ENCODE measurements around the gene EHD1.

EHD1 gene

GRCh38 chr11:64923944-64924909, 45.8 kb upstream of the EHD1 start, which contains the start of gene PPP2R5B:
Gene PPP2R5B (plus strand): TSS chr11:64924689. CDS start chr11:64925735, 1,046 bp downstream.
- H3K9me3 ChIP-seq (ENCODE audit: severe bottlenecking) = no peaks in the 10 kb centered on the region
- DNase-seq (ENCODE audit: low spot score) (peak; percentile 91), ATAC-seq (ENCODE audit: low read depth) (peak; percentile 92)
- 0 out of 2 replicates have a peak, but pooled peaks cover 5% of the 10 kb centered on the region for H3K36me3 ChIP-seq (ENCODE audit: low read depth)
- peak within 1 kb of the TSS; percentile 60 for H3K27ac ChIP-seq (ENCODE audit: poor library complexity, severe bottlenecking)
- no peaks in the 10 kb centered on the region for H3K27me3 ChIP-seq (ENCODE audit: insufficient read depth, poor library complexity, severe bottlenecking)
- TF ChIP-seq CTCF (IDR thresholded peaks at IDR 0.05; ENCODE audit: poor library complexity, severe bottlenecking) = no peak
- peaks cover 3% of the 10 kb centered on the region for H3K4me1 ChIP-seq (ENCODE audit: insufficient read depth, poor library complexity, severe bottlenecking)
- H3K4me3 ChIP-seq (ENCODE audit: severe bottlenecking) = peak within 1 kb of the TSS; percentile 87

- Histone ChIP-seq H3K27ac (ENCODE audit: poor library complexity, severe bottlenecking) (no peak overlapping the region), H3K9me3 (ENCODE audit: severe bottlenecking) (no peaks in the 10 kb centered on the region), H3K36me3 (ENCODE audit: low read depth) (0 out of 2 replicates have a peak, but pooled peaks cover under 1% of the 10 kb centered on the region), H3K27me3 (ENCODE audit: insufficient read depth, poor library complexity, severe bottlenecking) (no peaks in the 10 kb centered on the region), H3K4me3 (ENCODE audit: severe bottlenecking) (no peak overlapping the region), H3K4me1 (ENCODE audit: insufficient read depth, poor library complexity, severe bottlenecking) (peaks cover 3% of the 10 kb centered on the region)
- TF ChIP-seq CTCF (IDR thresholded peaks at IDR 0.05; ENCODE audit: poor library complexity, severe bottlenecking) = no peak
- DNase-seq (ENCODE audit: low spot score) = no peak
- no peak for ATAC-seq (ENCODE audit: low read depth)
These were observed 44.8 kb upstream of the EHD1 start for GRCh38 chr11:64923151-64923661.

GRCh38 chr11:64921384-64921783, 43.0 kb upstream of the EHD1 start:
- H3K27me3 ChIP-seq (ENCODE audit: insufficient read depth, poor library complexity, severe bottlenecking) = no peaks in the 10 kb centered on the region
- ATAC-seq (ENCODE audit: low read depth) = no peak

GRCh38 chr11:64920124-64920523, 41.7 kb upstream of the EHD1 start:
- no peak overlapping the region for H3K27ac ChIP-seq (ENCODE audit: poor library complexity, severe bottlenecking)
- DNase-seq (ENCODE audit: low spot score) (no peak), ATAC-seq (ENCODE audit: low read depth) (no peak)
- no peaks in the 10 kb centered on the region for H3K36me3 ChIP-seq (ENCODE audit: low read depth)
- H3K4me1 ChIP-seq (ENCODE audit: insufficient read depth, poor library complexity, severe bottlenecking) = peaks cover 5% of the 10 kb centered on the region
- no peak overlapping the region for H3K4me3 ChIP-seq (ENCODE audit: severe bottlenecking)
- no peaks in the 10 kb centered on the region for H3K27me3 ChIP-seq (ENCODE audit: insufficient read depth, poor library complexity, severe bottlenecking)
- TF ChIP-seq CTCF (IDR thresholded peaks at IDR 0.05; ENCODE audit: poor library complexity, severe bottlenecking) = no peak
- H3K9me3 ChIP-seq (ENCODE audit: severe bottlenecking) = no peaks in the 10 kb centered on the region

More at GRCh38 chr11:64921384-64921783, 43.0 kb upstream of the EHD1 start:
- Histone ChIP-seq H3K9me3 (ENCODE audit: severe bottlenecking) (no peaks in the 10 kb centered on the region), H3K36me3 (ENCODE audit: low read depth) (no peaks in the 10 kb centered on the region), H3K4me3 (ENCODE audit: severe bottlenecking) (no peak overlapping the region), H3K27ac (ENCODE audit: poor library complexity, severe bottlenecking) (no peak overlapping the region), H3K4me1 (ENCODE audit: insufficient read depth, poor library complexity, severe bottlenecking) (peaks cover 3% of the 10 kb centered on the region)
- DNase-seq (ENCODE audit: low spot score) = no peak
- no peak for TF ChIP-seq CTCF (IDR thresholded peaks at IDR 0.05; ENCODE audit: poor library complexity, severe bottlenecking)
